Activated naive CD4-positive, alpha-beta T cell treated with anti-CD3 and anti-CD28 coated beads, Interleukin-2, amount 50 U/mL, for 24 hours (primary cell): Measurements from ENCODE around the gene TNRC6C.
"Not testable (repeated sequence)": the region's sequence is repeated elsewhere in the genome, so short reads cannot be mapped to it uniquely, and the experiment has no call there.

Experiments
- H3K27ac Mint-ChIP-seq: one replicate; pipeline ENCODE4 v1.8.0; 2021; ENCODE audit warnings: mild to moderate bottlenecking, mixed read lengths
- H3K27me3 Mint-ChIP-seq: one replicate; pipeline ENCODE4 v1.8.0; 2021; ENCODE audit warnings: mixed read lengths
- H3K36me3 Mint-ChIP-seq: one replicate; pipeline ENCODE4 v1.8.0; 2021; ENCODE audit warnings: mixed read lengths
- H3K4me1 Mint-ChIP-seq: one replicate; pipeline ENCODE4 v1.8.0; 2021; ENCODE audit warnings: mixed read lengths
- H3K4me3 Mint-ChIP-seq: one replicate; pipeline ENCODE4 v1.8.0; 2021; ENCODE audit warnings: mild to moderate bottlenecking, mixed read lengths
- H3K9me3 Mint-ChIP-seq: one replicate; pipeline ENCODE4 v1.8.0; 2021; ENCODE audit warnings: mixed read lengths

TNRC6C gene

GRCh38 chr17:77926981-77927380 lies 31.5 kb upstream of the TNRC6C start:
- Mint-ChIP-seq H3K4me3 (no peak overlapping the region), H3K36me3 (no peaks in the 10 kb centered on the region), H3K27me3 (no peaks in the 10 kb centered on the region), H3K9me3 (no peaks in the 10 kb centered on the region), H3K4me1 (peaks cover 23% of the 10 kb centered on the region), H3K27ac (no peak overlapping the region)

- Mint-ChIP-seq H3K36me3 (no peaks in the 10 kb centered on the region), H3K27ac (no peak overlapping the region), H3K4me3 (no peak overlapping the region), H3K27me3 (no peaks in the 10 kb centered on the region), H3K4me1 (peaks cover 23% of the 10 kb centered on the region), H3K9me3 (no peaks in the 10 kb centered on the region)
Measured at GRCh38 chr17:77927777-77928518, 30.6 kb upstream of the TNRC6C start.

- H3K36me3 Mint-ChIP-seq: no peaks in the 10 kb centered on the region
- no peak overlapping the region for H3K27ac Mint-ChIP-seq
- peaks cover 24% of the 10 kb centered on the region for H3K4me1 Mint-ChIP-seq
- H3K4me3 Mint-ChIP-seq: no peak overlapping the region
- no peaks in the 10 kb centered on the region for H3K27me3 Mint-ChIP-seq
- no peaks in the 10 kb centered on the region for H3K9me3 Mint-ChIP-seq
Measured at GRCh38 chr17:77928519-77929179, 29.9 kb upstream of the TNRC6C start.

GRCh38 chr17:77929180-77929564 lies 29.3 kb upstream of the TNRC6C start:
- Mint-ChIP-seq H3K4me1 (peaks cover 29% of the 10 kb centered on the region), H3K36me3 (no peaks in the 10 kb centered on the region), H3K9me3 (no peaks in the 10 kb centered on the region), H3K27me3 (no peaks in the 10 kb centered on the region), H3K4me3 (no peak overlapping the region), H3K27ac (no peak overlapping the region)

- Mint-ChIP-seq H3K27me3 (no peaks in the 10 kb centered on the region), H3K9me3 (no peaks in the 10 kb centered on the region), H3K36me3 (no peaks in the 10 kb centered on the region), H3K27ac (no peak overlapping the region), H3K4me1 (peaks cover 37% of the 10 kb centered on the region), H3K4me3 (no peak overlapping the region)
Measured at GRCh38 chr17:77929871-77930436, 28.5 kb upstream of the TNRC6C start.

GRCh38 chr17:77930780-77931768 lies 27.4 kb upstream of the TNRC6C start:
- Mint-ChIP-seq H3K27me3 (no peaks in the 10 kb centered on the region), H3K4me3 (no peak overlapping the region), H3K4me1 (peaks cover 48% of the 10 kb centered on the region), H3K27ac (peak overlapping the region; percentile 25), H3K9me3 (no peaks in the 10 kb centered on the region), H3K36me3 (no peaks in the 10 kb centered on the region)

GRCh38 chr17:77933777-77934398 lies 24.6 kb upstream of the TNRC6C start:
- peak overlapping the region; percentile 33 for H3K27ac Mint-ChIP-seq
- H3K27me3 Mint-ChIP-seq: no peaks in the 10 kb centered on the region

GRCh38 chr17:77935121-77935571 lies 23.4 kb upstream of the TNRC6C start:
- Mint-ChIP-seq H3K27me3 (no peaks in the 10 kb centered on the region), H3K4me3 (no peak overlapping the region), H3K27ac (no peak overlapping the region), H3K36me3 (no peaks in the 10 kb centered on the region), H3K9me3 (no peaks in the 10 kb centered on the region), H3K4me1 (peaks cover 25% of the 10 kb centered on the region)

More at GRCh38 chr17:77933777-77934398, 24.6 kb upstream of the TNRC6C start:
- no peaks in the 10 kb centered on the region for H3K36me3 Mint-ChIP-seq
- H3K4me1 Mint-ChIP-seq: peaks cover 34% of the 10 kb centered on the region
- H3K4me3 Mint-ChIP-seq: no peak overlapping the region
- no peaks in the 10 kb centered on the region for H3K9me3 Mint-ChIP-seq

- not testable (repeated sequence) for H3K27ac Mint-ChIP-seq, H3K27me3 Mint-ChIP-seq, H3K4me3 Mint-ChIP-seq, H3K36me3 Mint-ChIP-seq, H3K9me3 Mint-ChIP-seq
- peaks cover 25% of the 10 kb centered on the region for H3K4me1 Mint-ChIP-seq
Measured at GRCh38 chr17:77935744-77936143, 22.8 kb upstream of the TNRC6C start.

- H3K4me1 Mint-ChIP-seq: peaks cover 25% of the 10 kb centered on the region
- no peak overlapping the region for H3K27ac Mint-ChIP-seq
- H3K9me3 Mint-ChIP-seq: no peaks in the 10 kb centered on the region
- H3K27me3 Mint-ChIP-seq: no peaks in the 10 kb centered on the region
- no peaks in the 10 kb centered on the region for H3K36me3 Mint-ChIP-seq
- no peak overlapping the region for H3K4me3 Mint-ChIP-seq
Measured at GRCh38 chr17:77936881-77937280, 21.6 kb upstream of the TNRC6C start.

- H3K9me3 Mint-ChIP-seq: no peaks in the 10 kb centered on the region
- no peak overlapping the region for H3K4me3 Mint-ChIP-seq
- no peaks in the 10 kb centered on the region for H3K36me3 Mint-ChIP-seq
- peaks cover under 1% of the 10 kb centered on the region for H3K4me1 Mint-ChIP-seq
- no peaks in the 10 kb centered on the region for H3K27me3 Mint-ChIP-seq
- no peak overlapping the region for H3K27ac Mint-ChIP-seq
Measured at GRCh38 chr17:77941004-77941403, 17.5 kb upstream of the TNRC6C start.

- Mint-ChIP-seq H3K36me3 (no peaks in the 10 kb centered on the region), H3K27me3 (no peaks in the 10 kb centered on the region), H3K4me3 (no peak overlapping the region), H3K9me3 (no peaks in the 10 kb centered on the region), H3K27ac (no peak overlapping the region), H3K4me1 (no peaks in the 10 kb centered on the region)
Measured at GRCh38 chr17:77942112-77942988, 16.2 kb upstream of the TNRC6C start.

- Mint-ChIP-seq H3K4me3 (no peak overlapping the region), H3K9me3 (no peaks in the 10 kb centered on the region), H3K4me1 (no peaks in the 10 kb centered on the region), H3K27ac (no peak overlapping the region), H3K36me3 (no peaks in the 10 kb centered on the region), H3K27me3 (no peaks in the 10 kb centered on the region)
Measured at GRCh38 chr17:77943971-77944370, 14.5 kb upstream of the TNRC6C start.
